HL-60 (cell line): ENCODE results near the gene ENOX1.
A peak's percentile ranks its signal among the peaks of the same experiment; 100 is the strongest.

Source experiments
- GABPA ChIP-seq: IDR thresholded peaks from 2 replicates; pipeline ENCODE4 v1.6.1; 2012; ENCODE audit warnings: low read depth
- POLR2AphosphoS5 ChIP-seq: IDR thresholded peaks from 2 replicates; pipeline ENCODE4 v1.6.1; 2012; ENCODE audit warnings: low read depth
- REST ChIP-seq: IDR thresholded peaks from 2 replicates; pipeline ENCODE4 v1.6.1; 2012; ENCODE audit warnings: low read depth; ENCODE audit not compliant: insufficient replicate concordance
- SPI1 ChIP-seq: IDR thresholded peaks from 2 replicates; pipeline ENCODE4 v1.6.1; 2012; ENCODE audit warnings: low read depth, mild to moderate bottlenecking, borderline replicate concordance
- TF ChIP-seq, protein P1 (sequence below): IDR thresholded peaks from one replicate; pipeline ENCODE4 v1.5.1; 2011; ENCODE audit warnings: low read length, control low read depth, inconsistent platforms; ENCODE audit not compliant: insufficient read depth

DNA sequence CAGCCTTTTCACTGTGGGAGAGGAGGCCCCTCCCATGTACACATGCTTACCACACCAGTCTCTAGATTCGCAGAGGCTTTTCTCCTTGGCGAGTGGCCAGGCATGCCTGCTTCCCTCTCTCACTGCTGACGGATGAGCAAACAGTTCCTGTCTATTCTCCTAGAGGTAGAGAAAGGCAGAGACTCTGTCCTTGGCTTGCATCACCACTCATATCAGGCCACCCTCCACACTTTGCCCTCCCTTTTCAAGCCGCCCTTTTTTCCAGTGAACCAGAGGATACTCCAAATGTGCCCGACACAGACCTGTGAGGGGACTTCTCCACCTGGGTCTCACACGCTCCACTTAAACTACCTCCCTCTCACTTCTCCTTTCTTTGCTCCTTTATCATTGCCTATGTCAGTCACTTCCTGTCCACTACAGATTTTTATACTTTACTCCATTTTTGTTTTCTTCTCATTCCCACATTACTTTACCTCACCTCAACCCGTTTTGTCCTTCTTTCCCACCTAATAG, 478.8 kb downstream of the ENOX1 start:
- TF ChIP-seq POLR2AphosphoS5 (no peak; the same call in 1 of the 2 replicates), REST (no peak), GABPA (no peak), SPI1 (peak; percentile 74)
- TF ChIP-seq, protein P1, sequence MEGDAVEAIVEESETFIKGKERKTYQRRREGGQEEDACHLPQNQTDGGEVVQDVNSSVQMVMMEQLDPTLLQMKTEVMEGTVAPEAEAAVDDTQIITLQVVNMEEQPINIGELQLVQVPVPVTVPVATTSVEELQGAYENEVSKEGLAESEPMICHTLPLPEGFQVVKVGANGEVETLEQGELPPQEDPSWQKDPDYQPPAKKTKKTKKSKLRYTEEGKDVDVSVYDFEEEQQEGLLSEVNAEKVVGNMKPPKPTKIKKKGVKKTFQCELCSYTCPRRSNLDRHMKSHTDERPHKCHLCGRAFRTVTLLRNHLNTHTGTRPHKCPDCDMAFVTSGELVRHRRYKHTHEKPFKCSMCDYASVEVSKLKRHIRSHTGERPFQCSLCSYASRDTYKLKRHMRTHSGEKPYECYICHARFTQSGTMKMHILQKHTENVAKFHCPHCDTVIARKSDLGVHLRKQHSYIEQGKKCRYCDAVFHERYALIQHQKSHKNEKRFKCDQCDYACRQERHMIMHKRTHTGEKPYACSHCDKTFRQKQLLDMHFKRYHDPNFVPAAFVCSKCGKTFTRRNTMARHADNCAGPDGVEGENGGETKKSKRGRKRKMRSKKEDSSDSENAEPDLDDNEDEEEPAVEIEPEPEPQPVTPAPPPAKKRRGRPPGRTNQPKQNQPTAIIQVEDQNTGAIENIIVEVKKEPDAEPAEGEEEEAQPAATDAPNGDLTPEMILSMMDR, result no peak
